Lower lobe of right lung (tissue), 2 donors: Measurements from ENCODE around the gene NDUFS3. TPM values are rescaled to one million over a fixed set of nuclear protein-coding genes. Genes with fewer than 3 reads are reported as not detected.

Source experiments
- ATAC-seq, 2 donors: fragments of 200-7000 bp; cut with Tn5 transposase; one replicate each; pipeline ENCODE4 v1.9.1; 2020 to 2022; ENCODE audit warnings: mild to moderate bottlenecking in 2 of 2, moderate library complexity in 2 of 2
- DNase-seq: peaks from one replicate; pipeline ENCODE4 v3.0.0-alpha.2; 2020
- H3K27ac ChIP-seq: fragments of 200-600 bp; one replicate; pipeline ENCODE4 v1.8.0; 2022
- H3K27me3 ChIP-seq: fragments of 200-600 bp; one replicate; pipeline ENCODE4 v1.8.0; 2022; ENCODE audit warnings: low read depth
- H3K36me3 ChIP-seq: fragments of 200-600 bp; one replicate; pipeline ENCODE4 v1.8.0; 2022; ENCODE audit warnings: mild to moderate bottlenecking
- H3K4me1 ChIP-seq: fragments of 200-600 bp; one replicate; pipeline ENCODE4 v1.8.0; 2022
- H3K4me3 ChIP-seq: fragments of 200-600 bp; one replicate; pipeline ENCODE4 v1.8.0; 2022; ENCODE audit warnings: mild to moderate bottlenecking
- H3K9me3 ChIP-seq: fragments of 200-600 bp; one replicate; pipeline ENCODE4 v1.8.0; 2022
- intact Hi-C: fragments of 100-400 bp; cut with DNase I; formaldehyde crosslinking; loops from one replicate; pipeline ENCODE4 v1.11.0; 2022
- total RNA-seq: library from RNA; stranded (reverse); fragmentation: NEBNext Ultra II Directional; extraction: Animal tissue kit (Norgen Biotek cat#: 25700); gene quantifications from one replicate; pipeline ENCODE4 v1.2.1, GENCODE V29; 2021
- TF ChIP-seq, protein P1 (sequence below): fragments of 200-600 bp; IDR thresholded peaks from one replicate; pipeline ENCODE4 v1.8.0; 2022; ENCODE audit warnings: antibody characterized with exemption, mild to moderate bottlenecking
- donor health status: DM: no; HTN: yes; CAD: no; lungs with severe emphysema.

The NDUFS3 gene
- total RNA-seq, 1 donor from 2014 or later: 79.0 TPM

DNA sequence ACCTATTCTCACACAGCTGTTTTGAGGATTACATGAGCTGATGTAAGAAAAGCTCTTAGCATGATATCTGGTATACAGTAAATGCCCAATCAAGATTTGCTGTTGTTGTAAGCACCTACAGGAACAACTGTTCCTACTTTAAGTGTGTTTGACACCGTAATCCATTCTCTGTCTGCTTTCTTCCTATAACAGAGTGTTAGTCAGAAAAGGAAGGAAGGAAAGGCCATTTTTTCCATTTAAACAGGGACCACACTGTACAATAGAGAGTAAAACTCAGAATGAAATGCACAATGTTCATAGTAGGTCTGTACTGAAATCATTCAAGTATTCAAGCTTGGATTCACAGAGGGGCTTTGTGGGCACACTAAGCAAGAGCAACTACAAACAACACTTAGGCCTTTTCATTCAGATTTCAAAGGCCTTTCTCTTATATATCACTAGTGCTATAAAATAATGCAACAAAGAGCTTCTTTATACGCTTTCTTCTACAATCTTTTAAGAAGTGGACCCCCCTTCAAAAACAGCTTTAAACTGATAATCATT is 42.0 kb downstream of the NDUFS3 start:
- intact Hi-C loops: no loop called here
- ATAC-seq (no peak), DNase-seq (no peak)
- H3K4me1 ChIP-seq: peaks cover 6% of the 10 kb centered on the region
- H3K9me3 ChIP-seq: no peaks in the 10 kb centered on the region
- H3K27ac ChIP-seq: no peak overlapping the region
- peaks cover 97% of the 10 kb centered on the region for H3K36me3 ChIP-seq
- no peaks in the 10 kb centered on the region for H3K27me3 ChIP-seq
- H3K4me3 ChIP-seq: no peak overlapping the region
- TF ChIP-seq, protein P1, sequence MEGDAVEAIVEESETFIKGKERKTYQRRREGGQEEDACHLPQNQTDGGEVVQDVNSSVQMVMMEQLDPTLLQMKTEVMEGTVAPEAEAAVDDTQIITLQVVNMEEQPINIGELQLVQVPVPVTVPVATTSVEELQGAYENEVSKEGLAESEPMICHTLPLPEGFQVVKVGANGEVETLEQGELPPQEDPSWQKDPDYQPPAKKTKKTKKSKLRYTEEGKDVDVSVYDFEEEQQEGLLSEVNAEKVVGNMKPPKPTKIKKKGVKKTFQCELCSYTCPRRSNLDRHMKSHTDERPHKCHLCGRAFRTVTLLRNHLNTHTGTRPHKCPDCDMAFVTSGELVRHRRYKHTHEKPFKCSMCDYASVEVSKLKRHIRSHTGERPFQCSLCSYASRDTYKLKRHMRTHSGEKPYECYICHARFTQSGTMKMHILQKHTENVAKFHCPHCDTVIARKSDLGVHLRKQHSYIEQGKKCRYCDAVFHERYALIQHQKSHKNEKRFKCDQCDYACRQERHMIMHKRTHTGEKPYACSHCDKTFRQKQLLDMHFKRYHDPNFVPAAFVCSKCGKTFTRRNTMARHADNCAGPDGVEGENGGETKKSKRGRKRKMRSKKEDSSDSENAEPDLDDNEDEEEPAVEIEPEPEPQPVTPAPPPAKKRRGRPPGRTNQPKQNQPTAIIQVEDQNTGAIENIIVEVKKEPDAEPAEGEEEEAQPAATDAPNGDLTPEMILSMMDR: no peak

DNA sequence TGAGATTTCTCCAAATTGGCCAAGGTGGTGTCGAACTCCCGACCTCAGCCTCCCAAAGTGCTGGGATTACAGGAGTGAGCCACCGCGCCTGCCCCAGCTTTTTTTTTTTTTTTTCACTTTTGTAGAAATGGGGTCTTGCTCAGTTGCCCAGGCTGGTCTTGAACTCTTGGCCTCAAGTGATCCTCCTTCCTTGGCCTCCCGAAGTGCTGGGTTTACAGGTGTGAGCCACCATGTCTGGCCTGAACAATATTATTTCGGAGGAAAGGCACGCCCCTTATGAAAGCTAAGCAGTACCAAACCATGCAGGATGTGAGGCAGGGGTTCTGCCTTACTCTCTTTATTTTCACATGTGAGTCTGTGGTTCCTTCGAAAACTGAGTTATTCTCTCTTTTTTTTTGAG is 47.4 kb downstream of the NDUFS3 start:
- intact Hi-C loops: no loop called here
- H3K36me3 ChIP-seq: peaks cover 100% of the 10 kb centered on the region
- H3K27me3 ChIP-seq: no peaks in the 10 kb centered on the region

DNA sequence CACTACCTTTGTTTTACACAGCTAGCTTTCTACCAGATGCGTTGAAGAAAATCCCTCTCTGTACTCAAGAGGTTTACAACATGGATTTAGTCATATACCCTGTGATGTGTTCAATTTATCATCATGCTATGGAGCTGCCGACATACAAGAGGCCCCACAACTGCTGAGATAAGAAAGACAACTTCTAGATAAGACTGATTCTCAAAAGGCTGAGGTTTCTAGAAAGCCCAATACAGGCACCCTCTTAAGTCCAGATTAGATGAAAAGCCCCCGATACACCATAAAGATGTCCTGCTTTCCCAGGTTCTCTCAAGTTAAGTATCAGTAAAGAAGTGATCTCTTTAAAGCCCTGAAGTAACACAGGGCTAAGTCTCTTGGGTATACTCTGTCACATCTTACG is 49.2 kb downstream of the NDUFS3 start:
- TF ChIP-seq, protein P1: no peak
- DNase-seq: no peak
- ATAC-seq: no peak
- Histone ChIP-seq H3K36me3 (peaks cover 97% of the 10 kb centered on the region), H3K4me3 (no peak overlapping the region), H3K27me3 (no peaks in the 10 kb centered on the region), H3K9me3 (no peaks in the 10 kb centered on the region), H3K4me1 (no peaks in the 10 kb centered on the region), H3K27ac (no peak overlapping the region)
- intact Hi-C loops: no loop called here

More for the DNA sequence above, 47.4 kb downstream of the NDUFS3 start:
- TF ChIP-seq, protein P1: no peak
- Histone ChIP-seq H3K4me1 (no peaks in the 10 kb centered on the region), H3K9me3 (no peaks in the 10 kb centered on the region), H3K27ac (no peak overlapping the region), H3K4me3 (no peak overlapping the region)
- DNase-seq (no peak), ATAC-seq (no peak)

DNA sequence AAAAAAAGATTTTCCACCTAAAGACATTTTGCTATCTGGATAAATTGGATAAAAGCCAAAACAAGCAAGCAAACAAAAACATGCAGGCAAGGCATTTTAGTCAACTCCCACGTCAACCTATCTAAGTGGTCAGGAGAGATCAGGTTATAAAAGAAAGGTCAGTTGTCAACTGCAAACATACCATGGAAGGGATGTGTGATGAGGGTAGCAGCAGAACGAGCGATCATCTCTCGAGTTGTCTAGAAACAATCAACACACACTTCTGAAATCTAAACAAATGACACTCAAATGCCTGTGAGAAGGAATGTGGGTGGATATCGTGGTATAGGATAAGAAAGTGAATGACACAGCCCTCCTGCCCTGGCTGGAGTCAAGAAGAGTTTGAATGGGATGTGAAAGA is 52.6 kb downstream of the NDUFS3 start:
- TF ChIP-seq, protein P1: no peak
- intact Hi-C loops: no loop called here
- H3K36me3 ChIP-seq: peaks cover 96% of the 10 kb centered on the region

More for the DNA sequence above, 52.6 kb downstream of the NDUFS3 start:
- no peak overlapping the region for H3K4me3 ChIP-seq
- no peaks in the 10 kb centered on the region for H3K9me3 ChIP-seq
- H3K27ac ChIP-seq: no peak overlapping the region
- DNase-seq: no peak
- ATAC-seq: no peak
- no peaks in the 10 kb centered on the region for H3K4me1 ChIP-seq
- H3K27me3 ChIP-seq: no peaks in the 10 kb centered on the region

Other genes with a start within 250 kb of the NDUFS3 start
- 0.86 TPM for gene MYBPC3, start 226.4 kb upstream of the NDUFS3 start, total RNA-seq
- 295 TPM for gene SPI1, start 200.5 kb upstream of the NDUFS3 start, total RNA-seq
- 48.0 TPM for gene SLC39A13, start 170.5 kb upstream of the NDUFS3 start, total RNA-seq
- gene PSMC3, start 152.6 kb upstream of the NDUFS3 start, total RNA-seq: 77.1 TPM
- 1.2 TPM for gene RAPSN, start 129.9 kb upstream of the NDUFS3 start, total RNA-seq
- gene CELF1, start 25.9 kb upstream of the NDUFS3 start, total RNA-seq: 105 TPM
- 78.1 TPM for gene PTPMT1, start 13.5 kb upstream of the NDUFS3 start, total RNA-seq
- gene KBTBD4, start 104 bp upstream of the NDUFS3 start, total RNA-seq: 13.4 TPM
- gene FAM180B, start 7.6 kb downstream of the NDUFS3 start, total RNA-seq: 0.53 TPM
- gene C1QTNF4, start 15.3 kb downstream of the NDUFS3 start, total RNA-seq: 1.3 TPM
- 53.1 TPM for gene MTCH2, start 63.5 kb downstream of the NDUFS3 start, total RNA-seq
- gene AGBL2, start 136.3 kb downstream of the NDUFS3 start, total RNA-seq: 6.0 TPM
- gene FNBP4, start 188.3 kb downstream of the NDUFS3 start, total RNA-seq: 87.3 TPM